Measurements from ENCODE around the gene CLCC1. TPM values are rescaled to one million over a fixed set of nuclear protein-coding genes. Genes with fewer than 3 reads are reported as not detected.
A peak's percentile ranks its signal among the peaks of the same experiment; 100 is the strongest.

The CLCC1 gene
- total and polyA plus RNA-seq, 8 donors = 8.6 to 28.3 (median 21.9) TPM

DNA sequence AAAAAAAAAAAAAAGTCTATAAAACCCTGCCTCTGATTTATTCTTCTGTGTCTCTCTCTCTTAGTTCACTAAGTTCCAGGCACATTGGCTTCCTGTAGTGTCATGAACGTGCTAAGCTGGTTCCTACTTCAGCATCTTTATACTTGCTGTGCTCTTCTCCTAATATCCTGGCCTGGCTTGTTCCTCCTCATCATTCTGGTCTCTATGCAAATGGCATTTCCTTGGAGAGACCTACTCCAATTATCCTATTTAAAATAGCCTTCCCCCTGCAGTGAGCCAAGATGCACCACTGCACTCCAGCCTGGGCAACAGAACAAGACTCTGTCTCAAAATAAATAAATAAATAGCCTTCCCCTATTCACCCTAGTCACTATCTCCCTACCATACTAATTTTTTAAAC is 9.7 kb upstream of the CLCC1 start:
- no peak for DNase-seq
- H3K36me3 ChIP-seq = peaks cover 0 to 13% (median 6%) of the 10 kb centered on the region in 3 donors
- 95 to 100% methylated on average over 1 of the region's 1 CpG for WGBS, 2 donors

DNA sequence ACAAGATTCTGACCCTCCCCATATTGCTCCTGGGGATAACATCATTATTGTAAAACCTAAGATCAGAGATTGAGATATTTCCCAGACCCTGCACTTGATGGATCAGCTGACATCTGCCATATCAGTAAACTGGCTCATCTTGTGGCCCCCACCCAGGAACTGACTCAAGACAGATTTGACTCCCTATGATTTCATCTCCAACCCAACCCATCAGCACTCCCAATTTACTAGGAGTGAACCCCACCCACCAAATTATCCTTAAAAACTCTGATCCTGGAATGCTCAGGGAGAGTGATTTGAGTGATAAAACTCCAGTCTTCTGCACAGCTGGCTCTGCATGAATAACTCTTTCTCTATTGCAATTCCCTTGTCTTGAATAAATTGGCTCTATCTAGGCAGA is 6.1 kb upstream of the CLCC1 start:
- Histone ChIP-seq H3K36me3 (peaks cover 0 to 9% (median 6%) of the 10 kb centered on the region in 3 donors), H3K9me3 (no peaks in the 10 kb centered on the region), H3K4me1 (peaks cover 0 to under 1% (median 0%) of the 10 kb centered on the region in 3 donors), H3K4me3 (no peak overlapping the region), H3K27me3 (no peaks in the 10 kb centered on the region), H3K27ac (no peak overlapping the region)
- no peak for DNase-seq
- TF ChIP-seq, protein P1, sequence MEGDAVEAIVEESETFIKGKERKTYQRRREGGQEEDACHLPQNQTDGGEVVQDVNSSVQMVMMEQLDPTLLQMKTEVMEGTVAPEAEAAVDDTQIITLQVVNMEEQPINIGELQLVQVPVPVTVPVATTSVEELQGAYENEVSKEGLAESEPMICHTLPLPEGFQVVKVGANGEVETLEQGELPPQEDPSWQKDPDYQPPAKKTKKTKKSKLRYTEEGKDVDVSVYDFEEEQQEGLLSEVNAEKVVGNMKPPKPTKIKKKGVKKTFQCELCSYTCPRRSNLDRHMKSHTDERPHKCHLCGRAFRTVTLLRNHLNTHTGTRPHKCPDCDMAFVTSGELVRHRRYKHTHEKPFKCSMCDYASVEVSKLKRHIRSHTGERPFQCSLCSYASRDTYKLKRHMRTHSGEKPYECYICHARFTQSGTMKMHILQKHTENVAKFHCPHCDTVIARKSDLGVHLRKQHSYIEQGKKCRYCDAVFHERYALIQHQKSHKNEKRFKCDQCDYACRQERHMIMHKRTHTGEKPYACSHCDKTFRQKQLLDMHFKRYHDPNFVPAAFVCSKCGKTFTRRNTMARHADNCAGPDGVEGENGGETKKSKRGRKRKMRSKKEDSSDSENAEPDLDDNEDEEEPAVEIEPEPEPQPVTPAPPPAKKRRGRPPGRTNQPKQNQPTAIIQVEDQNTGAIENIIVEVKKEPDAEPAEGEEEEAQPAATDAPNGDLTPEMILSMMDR (IDR thresholded peaks at IDR 0.05) = no peak
- no peak for ATAC-seq
- no peak for FAIRE-seq
- intact Hi-C loops (cut with DNase I) = no loop called here

More for the DNA sequence above, 9.7 kb upstream of the CLCC1 start:
- H3K27ac ChIP-seq = no peak overlapping the region
- ATAC-seq (no peak), FAIRE-seq (no peak)
- no peaks in the 10 kb centered on the region for H3K4me1 ChIP-seq
- no peaks in the 10 kb centered on the region for H3K27me3 ChIP-seq
- TF ChIP-seq, protein P1 (IDR thresholded peaks at IDR 0.05) = no peak
- no peak overlapping the region for H3K4me3 ChIP-seq
- intact Hi-C loops (cut with DNase I) = no loop called here
- no peaks in the 10 kb centered on the region for H3K9me3 ChIP-seq

DNA sequence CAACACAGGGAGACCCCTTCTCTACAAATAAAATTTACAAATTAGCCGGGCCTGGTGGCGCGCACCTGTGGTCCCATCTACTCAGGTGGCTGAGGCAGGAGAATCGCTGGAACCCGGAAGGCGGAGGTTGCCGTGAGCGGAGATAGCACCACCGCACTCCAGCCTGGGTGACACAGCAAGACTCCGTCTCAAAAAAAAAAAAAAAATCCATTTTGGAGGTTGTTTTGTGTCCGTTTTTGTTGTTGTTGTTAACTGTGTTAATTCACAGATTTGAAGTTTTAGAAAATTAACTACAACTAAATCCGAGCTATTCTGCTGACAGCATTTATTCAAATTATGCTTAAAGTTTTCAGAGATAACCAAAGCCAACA is 618 bp downstream of the CLCC1 start:
- no peaks in the 10 kb centered on the region for H3K27me3 ChIP-seq
- intact Hi-C loops (cut with DNase I) = no loop called here
- no peaks in the 10 kb centered on the region for H3K36me3 ChIP-seq
- FAIRE-seq = no peak
- peak overlapping the region; percentile 66 to 92 (median 78) for H3K4me3 ChIP-seq
- H3K27ac ChIP-seq = peak overlapping the region; percentile 96 to 98 (median 98)
- peaks cover 7 to 13% (median 13%) of the 10 kb centered on the region in 3 donors for H3K4me1 ChIP-seq
- TF ChIP-seq, protein P1 (IDR thresholded peaks at IDR 0.05) = no peak
- peak in 5 of 6 donors; percentile 36 to 70 (median 48) for DNase-seq
- 2 to 5% methylated on average over 12 of the region's 12 CpGs for WGBS, 2 donors
- peak; percentile 53 to 65 (median 62) for ATAC-seq
- no peaks in the 10 kb centered on the region for H3K9me3 ChIP-seq

DNA sequence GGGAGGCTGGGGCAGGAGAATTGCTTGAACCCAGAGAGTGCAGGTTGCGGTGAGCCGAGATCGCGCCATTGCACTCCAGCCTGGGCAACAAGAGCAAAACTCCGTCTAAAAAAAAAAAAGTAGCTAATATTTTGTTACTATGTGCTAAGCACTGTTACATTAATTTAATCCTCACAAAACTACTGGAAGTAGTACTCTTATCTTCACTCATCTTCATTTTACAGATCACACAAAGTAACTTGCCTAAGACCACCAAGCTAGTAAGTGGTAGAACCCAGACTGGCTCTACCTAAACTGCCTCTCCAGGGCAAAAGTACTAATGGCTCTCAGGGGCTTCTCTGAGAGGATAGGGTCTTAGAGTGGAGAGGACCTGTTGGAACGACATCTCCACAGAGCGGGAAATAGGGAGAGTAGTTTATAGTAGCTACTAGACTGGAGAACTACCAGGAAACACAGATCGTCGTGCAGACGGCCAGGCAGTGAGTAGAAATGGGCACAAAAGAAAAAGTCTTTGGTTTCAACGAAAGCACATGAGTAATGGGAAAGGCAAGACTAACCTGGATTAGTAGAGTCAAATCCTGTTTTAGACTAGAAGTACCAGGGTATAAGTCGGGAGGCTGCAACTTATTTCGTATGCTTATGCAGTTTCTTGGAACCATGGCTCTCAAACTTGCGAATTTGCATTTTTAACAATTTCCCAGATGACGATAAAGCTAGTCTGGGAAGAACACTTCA is 1.4 kb downstream of the CLCC1 start:
- intact Hi-C loops (cut with DNase I) = no loop called here
- no peak for FAIRE-seq
- WGBS, 2 donors = 67 to 78% methylated on average over 15 of the region's 15 CpGs

More for the DNA sequence above, 1.4 kb downstream of the CLCC1 start:
- no peak for ATAC-seq
- Histone ChIP-seq H3K9me3 (no peaks in the 10 kb centered on the region), H3K27me3 (no peaks in the 10 kb centered on the region), H3K36me3 (no peaks in the 10 kb centered on the region), H3K4me1 (peaks cover 7 to 13% (median 13%) of the 10 kb centered on the region in 3 donors), H3K4me3 (peak overlapping the region; percentile 66 to 92 (median 78)), H3K27ac (peak overlapping the region; percentile 96 to 98 (median 98))
- TF ChIP-seq, protein P1 (IDR thresholded peaks at IDR 0.05) = no peak
- DNase-seq = no peak

Measured in pancreas (tissue), 10 donors.